H1 (cell line): ENCODE data around the gene CLCNKB. TPM values are rescaled to one million over a fixed set of nuclear protein-coding genes. Genes with fewer than 3 reads are reported as not detected.

Source experiments
- BACH1 ChIP-seq: IDR thresholded peaks from 2 replicates; pipeline ENCODE4 v1.6.1; 2012; ENCODE audit warnings: low read length, improper control_type of control experiment
- CBX5 ChIP-seq: fragments of 300-800, 300-1000 bp; sonication (generic); IDR thresholded peaks from 2 replicates; pipeline ENCODE4 v1.7.1; 2016; ENCODE audit warnings: antibody characterized with exemption, low read length, low read depth
- CHD2 ChIP-seq: IDR thresholded peaks from 2 replicates; pipeline ENCODE4 v1.6.1; 2012; ENCODE audit warnings: low read length, improper control_type of control experiment
- CTCF ChIP-seq, 3 experiments: IDR thresholded peaks; 1 replicate in 2 of 3; 2 replicates in 1 of 3; pipeline versions ENCODE4 v1.5.1 to v1.6.1; 2011; ENCODE audit warnings: low read length in 3 of 3, mild to moderate bottlenecking in 3 of 3, inconsistent platforms in 2 of 3, low read depth in 1 of 3, moderate library complexity in 1 of 3; ENCODE audit not compliant: insufficient read depth in 1 of 3; ENCODE audit errors: control extremely low read depth in 1 of 3
- HDAC2 ChIP-seq, 2 experiments: fragments of 300-600 bp in 1 of 2; sonication (generic) in 1 of 2; IDR thresholded peaks; 2 replicates each; pipeline ENCODE4 v1.6.1; 2011 to 2012; ENCODE audit warnings: low read depth in 2 of 2, low read length in 2 of 2, mild to moderate bottlenecking in 2 of 2, moderate library complexity in 2 of 2, borderline replicate concordance in 1 of 2, inconsistent platforms in 1 of 2
- JUND ChIP-seq: IDR thresholded peaks from 2 replicates; pipeline ENCODE4 v1.6.1; 2011; ENCODE audit warnings: mild to moderate bottlenecking, improper control_type of control experiment, low read length
- SAP30 ChIP-seq: fragments of 300-600 bp; sonication (generic); IDR thresholded peaks from 2 replicates; pipeline ENCODE4 v1.7.1; 2012; ENCODE audit warnings: low read length, moderate library complexity, mild to moderate bottlenecking, inconsistent platforms; ENCODE audit not compliant: insufficient read depth, insufficient replicate concordance
- SIRT6 ChIP-seq: IDR thresholded peaks from one replicate; pipeline ENCODE4 v1.7.1; 2012; ENCODE audit warnings: low read length, inconsistent platforms
- SP1 ChIP-seq: IDR thresholded peaks from 2 replicates; pipeline ENCODE4 v1.6.1; 2011; ENCODE audit warnings: low read depth, low read length
- polyA plus RNA-seq, 7 experiments: library from polyadenylated mRNA; depleted of rRNA in 3 of 7; stranded (reverse) in 5 of 7; unstranded in 2 of 7; fragments of >200 nt in 5 of 7; fragments of 200-250 nt in 2 of 7; gene quantifications; 1 replicate in 5 of 7; 2 replicates in 1 of 7; 4 replicates in 1 of 7; pipeline versions ENCODE4 v1.2.1 to v1.2.3, GENCODE V29; 2011 to 2013; ENCODE audit warnings: missing spikeins in 2 of 7, mixed read lengths in 2 of 7
- total RNA-seq: library from RNA; stranded (reverse); fragmentation: NEBNext Ultra II Directional; extraction: Animal tissue kit (Norgen Biotek cat#: 25700); gene quantifications from 2 replicates; pipeline ENCODE4 v1.2.1, GENCODE V29; 2021

Gene CLCNKB
- total and polyA plus RNA-seq, 2 of the 8 experiments (the other 6 are each of a cell fraction or from before 2014, with no cell fraction given) = 1.2 to 3.5 TPM

- TF ChIP-seq CTCF (IDR thresholded peaks at IDR 0.05; ENCODE audit: control extremely low read depth in 1 of 3, insufficient read depth in 1 of 3, low read depth in 1 of 3, low read length in 3 of 3) = no peak
- no peak for TF ChIP-seq CHD2
- TF ChIP-seq HDAC2 (IDR thresholded peaks at IDR 0.05; ENCODE audit: borderline replicate concordance in 1 of 2, low read depth in 2 of 2, low read length in 2 of 2) = no peak
- no peak for TF ChIP-seq SP1
- no peak for TF ChIP-seq CBX5
- TF ChIP-seq JUND = no peak
- TF ChIP-seq BACH1 = no peak
- TF ChIP-seq SAP30 = no peak
- no peak for TF ChIP-seq SIRT6
Measured at GRCh38 chr1:16043521-16043920, at the start of gene CLCNKB (continued).
